ENCODE results near the gene DCST1. TPM values are rescaled to one million over a fixed set of nuclear protein-coding genes. Genes with fewer than 3 reads are reported as not detected.

Gene DCST1
- total and polyA plus RNA-seq, 8 donors: 0.57 to 0.87 (median 0.79) TPM; not detected in 2

- ATAC-seq (peak; percentile 57), DNase-seq (no peak)
- Histone ChIP-seq H3K27ac (no peak overlapping the region), H3K4me3 (no peak overlapping the region), H3K36me3 (peaks cover 0 to 17% of the 10 kb centered on the region in 2 donors), H3K9me3 (no peaks in the 10 kb centered on the region), H3K27me3 (no peaks in the 10 kb centered on the region), H3K4me1 (peaks cover 8 to 17% of the 10 kb centered on the region in 2 donors)
- intact Hi-C loops (cut with DNase I): no loop called here
- TF ChIP-seq, protein P1, sequence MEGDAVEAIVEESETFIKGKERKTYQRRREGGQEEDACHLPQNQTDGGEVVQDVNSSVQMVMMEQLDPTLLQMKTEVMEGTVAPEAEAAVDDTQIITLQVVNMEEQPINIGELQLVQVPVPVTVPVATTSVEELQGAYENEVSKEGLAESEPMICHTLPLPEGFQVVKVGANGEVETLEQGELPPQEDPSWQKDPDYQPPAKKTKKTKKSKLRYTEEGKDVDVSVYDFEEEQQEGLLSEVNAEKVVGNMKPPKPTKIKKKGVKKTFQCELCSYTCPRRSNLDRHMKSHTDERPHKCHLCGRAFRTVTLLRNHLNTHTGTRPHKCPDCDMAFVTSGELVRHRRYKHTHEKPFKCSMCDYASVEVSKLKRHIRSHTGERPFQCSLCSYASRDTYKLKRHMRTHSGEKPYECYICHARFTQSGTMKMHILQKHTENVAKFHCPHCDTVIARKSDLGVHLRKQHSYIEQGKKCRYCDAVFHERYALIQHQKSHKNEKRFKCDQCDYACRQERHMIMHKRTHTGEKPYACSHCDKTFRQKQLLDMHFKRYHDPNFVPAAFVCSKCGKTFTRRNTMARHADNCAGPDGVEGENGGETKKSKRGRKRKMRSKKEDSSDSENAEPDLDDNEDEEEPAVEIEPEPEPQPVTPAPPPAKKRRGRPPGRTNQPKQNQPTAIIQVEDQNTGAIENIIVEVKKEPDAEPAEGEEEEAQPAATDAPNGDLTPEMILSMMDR (IDR thresholded peaks at IDR 0.05): no peak
Measured at GRCh38 chr1:155022927-155023236, 10.7 kb upstream of the DCST1 start.

- Histone ChIP-seq H3K36me3 (peaks cover 0 to 9% of the 10 kb centered on the region in 2 donors), H3K27me3 (no peaks in the 10 kb centered on the region), H3K27ac (no peak overlapping the region), H3K4me1 (peaks cover 4 to 13% of the 10 kb centered on the region in 2 donors), H3K4me3 (no peak overlapping the region), H3K9me3 (no peaks in the 10 kb centered on the region)
- TF ChIP-seq, protein P1 (IDR thresholded peaks at IDR 0.05): no peak
- intact Hi-C loops (cut with DNase I): no loop called here
- ATAC-seq (no peak), DNase-seq (no peak)
Measured at GRCh38 chr1:155023627-155024026, 10.0 kb upstream of the DCST1 start.

- TF ChIP-seq, protein P1 (IDR thresholded peaks at IDR 0.05): no peak
Measured at GRCh38 chr1:155024315-155024714, 9.3 kb upstream of the DCST1 start.

DNA sequence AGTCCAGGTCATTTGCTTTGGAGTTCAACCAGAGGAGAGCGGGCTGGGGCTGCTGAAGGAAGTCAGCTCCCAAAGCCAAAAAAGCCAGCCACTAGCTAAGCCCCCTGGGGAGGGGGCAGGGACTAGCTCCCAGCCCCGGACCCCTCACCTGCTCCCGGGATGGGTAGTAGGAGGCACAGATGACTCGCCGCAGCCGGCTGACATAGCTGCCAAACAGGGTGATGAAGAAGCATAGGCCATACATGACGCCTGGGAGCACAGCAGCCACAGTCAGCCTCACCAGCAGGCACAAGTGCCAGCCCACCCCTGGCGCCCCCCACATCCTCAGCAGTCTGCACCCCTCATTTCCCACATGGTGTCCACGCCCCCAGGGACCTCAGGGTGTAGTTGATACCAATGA lies 7.5 kb upstream of the DCST1 start:
- Histone ChIP-seq H3K36me3 (no peaks in the 10 kb centered on the region), H3K9me3 (no peaks in the 10 kb centered on the region), H3K4me1 (peaks cover 0 to 14% of the 10 kb centered on the region in 2 donors), H3K4me3 (no peak overlapping the region), H3K27me3 (no peaks in the 10 kb centered on the region), H3K27ac (no peak overlapping the region)
- intact Hi-C loops (cut with DNase I): no loop called here
- TF ChIP-seq, protein P1 (IDR thresholded peaks at IDR 0.05): no peak
- ATAC-seq (no peak), DNase-seq (peak in 1 of 4 donors; percentile 63)

More at GRCh38 chr1:155024315-155024714, 9.3 kb upstream of the DCST1 start:
- peaks cover 0 to 14% of the 10 kb centered on the region in 2 donors for H3K4me1 ChIP-seq
- ATAC-seq (no peak), DNase-seq (peak in 1 of 4 donors; percentile 60)
- H3K27ac ChIP-seq: no peak overlapping the region
- peaks cover 0 to 2% of the 10 kb centered on the region in 2 donors for H3K36me3 ChIP-seq
- H3K27me3 ChIP-seq: no peaks in the 10 kb centered on the region
- H3K4me3 ChIP-seq: no peak overlapping the region
- no peaks in the 10 kb centered on the region for H3K9me3 ChIP-seq
- intact Hi-C loops (cut with DNase I): no loop called here

DNA sequence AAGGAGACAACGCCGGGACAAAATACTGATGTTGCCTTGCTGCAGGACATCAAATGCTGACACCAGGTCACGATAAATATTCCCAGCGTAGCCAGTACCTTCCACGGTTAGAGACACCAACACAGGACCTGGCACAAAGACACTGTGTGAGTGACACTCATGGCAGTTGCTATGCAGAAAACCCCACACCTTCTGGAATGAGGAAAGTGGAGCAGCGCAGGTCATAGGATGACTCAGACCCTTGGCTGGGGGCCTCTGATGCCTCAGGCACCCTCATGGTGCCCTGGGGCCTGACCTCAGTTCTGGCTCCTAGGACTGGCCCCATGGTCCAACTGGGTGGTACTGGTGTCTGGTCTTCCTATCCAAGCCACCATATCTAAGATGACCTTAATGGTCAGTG lies 7.0 kb upstream of the DCST1 start:
- no peaks in the 10 kb centered on the region for H3K9me3 ChIP-seq
- ATAC-seq: peak; percentile 36
- TF ChIP-seq, protein P1 (IDR thresholded peaks at IDR 0.05): no peak
- H3K27ac ChIP-seq: no peak overlapping the region
- H3K4me1 ChIP-seq: peaks cover 0 to 14% of the 10 kb centered on the region in 2 donors
- H3K36me3 ChIP-seq: no peaks in the 10 kb centered on the region
- DNase-seq: no peak
- intact Hi-C loops (cut with DNase I): no loop called here
- no peaks in the 10 kb centered on the region for H3K27me3 ChIP-seq
- no peak overlapping the region for H3K4me3 ChIP-seq
